ENCODE results near the gene FAM117B. TPM values are rescaled to one million over a fixed set of nuclear protein-coding genes. Genes with fewer than 3 reads are reported as not detected.

The FAM117B gene
- total RNA-seq, 1 experiment from 2014 or later = 9.1 TPM

GRCh38 chr2:202720226-202720625 lies 85.5 kb downstream of the FAM117B start:
- DNase-seq (ENCODE audit: low read depth, low spot score) (no peak), ATAC-seq (no peak)
- Histone ChIP-seq H3K4me1 (ENCODE audit: control insufficient read depth in 1 of 2, insufficient read depth in 2 of 2, low read length in 2 of 2) (peaks cover 10 to 20% of the 10 kb centered on the region in 2 experiments), H3K9me2 (ENCODE audit: insufficient read depth) (no peaks in the 10 kb centered on the region), H3K9me3 (ENCODE audit: control insufficient read depth in 1 of 2, insufficient read depth in 1 of 2, low read depth in 1 of 2, low read length in 2 of 2) (no peaks in the 10 kb centered on the region), H3K9ac (ENCODE audit: low read length) (no peak overlapping the region), H2AFZ (ENCODE audit: low read depth, low read length, poor library complexity, severe bottlenecking) (no peak overlapping the region), H3K79me2 (ENCODE audit: insufficient read depth, low read length) (no peaks in the 10 kb centered on the region), H3K4me3 (replicated peaks in 1 of 2; ENCODE audit: low read depth in 1 of 2, low read length in 2 of 2) (no peak overlapping the region), H3K4me2 (ENCODE audit: low read length) (no peak overlapping the region), H3K27me3 (ENCODE audit: insufficient read depth, low read length) (no peaks in the 10 kb centered on the region), H4K20me1 (ENCODE audit: insufficient read depth) (no peaks in the 10 kb centered on the region), H3K27ac (ENCODE audit: low read depth, low read length) (no peak overlapping the region), H3K36me3 (ENCODE audit: control insufficient read depth in 1 of 2, insufficient read depth in 2 of 2, low read length in 2 of 2) (no peaks in the 10 kb centered on the region)
- RAD21 ChIA-PET (ENCODE audit: low non-redundant PET in 1 of 2, low total read pairs in 2 of 2, uncharacterized antibody in 2 of 2, unreplicated experiment in 2 of 2) = no interaction called here
- TF ChIP-seq ZNF274 (IDR thresholded peaks at IDR 0.05; ENCODE audit: low read depth, low read length) = no peak
- TF ChIP-seq, protein P1, sequence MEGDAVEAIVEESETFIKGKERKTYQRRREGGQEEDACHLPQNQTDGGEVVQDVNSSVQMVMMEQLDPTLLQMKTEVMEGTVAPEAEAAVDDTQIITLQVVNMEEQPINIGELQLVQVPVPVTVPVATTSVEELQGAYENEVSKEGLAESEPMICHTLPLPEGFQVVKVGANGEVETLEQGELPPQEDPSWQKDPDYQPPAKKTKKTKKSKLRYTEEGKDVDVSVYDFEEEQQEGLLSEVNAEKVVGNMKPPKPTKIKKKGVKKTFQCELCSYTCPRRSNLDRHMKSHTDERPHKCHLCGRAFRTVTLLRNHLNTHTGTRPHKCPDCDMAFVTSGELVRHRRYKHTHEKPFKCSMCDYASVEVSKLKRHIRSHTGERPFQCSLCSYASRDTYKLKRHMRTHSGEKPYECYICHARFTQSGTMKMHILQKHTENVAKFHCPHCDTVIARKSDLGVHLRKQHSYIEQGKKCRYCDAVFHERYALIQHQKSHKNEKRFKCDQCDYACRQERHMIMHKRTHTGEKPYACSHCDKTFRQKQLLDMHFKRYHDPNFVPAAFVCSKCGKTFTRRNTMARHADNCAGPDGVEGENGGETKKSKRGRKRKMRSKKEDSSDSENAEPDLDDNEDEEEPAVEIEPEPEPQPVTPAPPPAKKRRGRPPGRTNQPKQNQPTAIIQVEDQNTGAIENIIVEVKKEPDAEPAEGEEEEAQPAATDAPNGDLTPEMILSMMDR (IDR thresholded peaks at IDR 0.05 in 2 of 3, conservative IDR thresholded peaks at IDR 0.05 in 1 of 3; ENCODE audit: borderline replicate concordance in 1 of 3, insufficient read depth in 1 of 3, low read depth in 2 of 3, low read length in 2 of 3) = no peak
- TF ChIP-seq POLR2AphosphoS5 (IDR thresholded peaks at IDR 0.05; ENCODE audit: low read depth, low read length) = no peak
- no peak for TF ChIP-seq ZFX (IDR thresholded peaks at IDR 0.05)
- no peak for TF ChIP-seq TCF7L2 (IDR thresholded peaks at IDR 0.05; ENCODE audit: borderline replicate concordance, extremely low read depth, insufficient read depth, insufficient read length)
- TF ChIP-seq SIN3A (IDR thresholded peaks at IDR 0.05; ENCODE audit: low read depth) = no peak
- no peak for TF ChIP-seq ATF3 (IDR thresholded peaks at IDR 0.05)
- no peak for TF ChIP-seq SRF (IDR thresholded peaks at IDR 0.05; ENCODE audit: low read depth)
- no peak for TF ChIP-seq SP1 (IDR thresholded peaks at IDR 0.05; ENCODE audit: low read depth)
- TF ChIP-seq CBX3 (IDR thresholded peaks at IDR 0.05; ENCODE audit: low read depth) = no peak
- TF ChIP-seq YY1 (IDR thresholded peaks at IDR 0.05; ENCODE audit: extremely low read depth, insufficient replicate concordance, low read depth, low read length) = no peak
- no peak for TF ChIP-seq MAX (IDR thresholded peaks at IDR 0.05)
- no peak for TF ChIP-seq EZH2phosphoT487 (IDR thresholded peaks at IDR 0.05; ENCODE audit: borderline replicate concordance)
- TF ChIP-seq REST (IDR thresholded peaks at IDR 0.05; ENCODE audit: low read depth) = no peak
- TF ChIP-seq ELF1 (IDR thresholded peaks at IDR 0.05; ENCODE audit: borderline replicate concordance, low read depth) = no peak
- TF ChIP-seq EZH2 (IDR thresholded peaks at IDR 0.05) = no peak
- no peak for TF ChIP-seq POLR2A (IDR thresholded peaks at IDR 0.05; ENCODE audit: borderline replicate concordance, extremely low read depth, insufficient read depth, insufficient read length)
- no peak for TF ChIP-seq EGR1 (IDR thresholded peaks at IDR 0.05; ENCODE audit: low read depth)
- no peak for TF ChIP-seq FOSL1 (IDR thresholded peaks at IDR 0.05; ENCODE audit: low read depth)
- CTCF ChIA-PET = interaction anchor here (0.7 kb wide), 1 partner anchor 743 kb away, joined by 4 read pairs; no protein-coding TSS in a partner anchor
- intact Hi-C loops (cut with micrococcal nuclease) = no loop called here
- POLR2A ChIA-PET = no interaction called here
- BruUV-seq (replicated peaks) = no TSS peak
